HEK293 (cell line): ENCODE data around the gene ANO6.

ENCODE experiments used
- CTCF ChIA-PET: fragments of 350-600 bp; formaldehyde crosslinking; extraction: SDS; loops from one replicate; lab custom pipeline; 2021; ENCODE audit warnings: antibody characterized with exemption; lab: Yijun Ruan, JAX
- POLR2A ChIA-PET: fragments of 300-600 bp; formaldehyde crosslinking; extraction: SDS; loops from one replicate; lab custom pipeline; 2020; ENCODE audit warnings: antibody characterized with exemption, inconsistent platforms; lab: Yijun Ruan, JAX
- H3K27ac ChIP-seq: fragments of 200-500 bp; sonication (Bioruptor generic); 2 replicates; pipeline ENCODE4 v1.5.1; 2014; ENCODE audit warnings: low read depth, low read length, control low read depth, inconsistent platforms; ENCODE audit errors: extremely low read depth
- H3K36me3 ChIP-seq, 2 experiments: fragments of 200-500 bp in 1 of 2; sonication (Bioruptor generic) in 1 of 2; 1 replicate in 1 of 2; 2 replicates in 1 of 2; pipeline ENCODE4 v1.5.1; 2014 to 2017; ENCODE audit warnings: inconsistent platforms in 2 of 2, low read length in 2 of 2; ENCODE audit not compliant: control insufficient read depth in 2 of 2, insufficient read depth in 1 of 2
- H3K4me1 ChIP-seq: fragments of 200-500 bp; sonication (Bioruptor generic); 2 replicates; pipeline ENCODE4 v1.5.1; 2014; ENCODE audit warnings: mild to moderate bottlenecking, low read length, inconsistent platforms; ENCODE audit not compliant: control insufficient read depth, insufficient read depth
- H3K4me3 ChIP-seq: 2 replicates; pipeline ENCODE4 v1.5.1; 2011; ENCODE audit warnings: low read depth, mild to moderate bottlenecking, control low read depth, low read length, moderate library complexity
- H3K9me3 ChIP-seq: fragments of 200-500 bp; sonication (Bioruptor generic); 2 replicates; pipeline ENCODE4 v1.5.1; 2014; ENCODE audit warnings: low read depth, low read length, inconsistent platforms; ENCODE audit not compliant: control insufficient read depth, insufficient read depth
- GLIS1 ChIP-seq: fragments of 450-650 bp; formaldehyde crosslinking; IDR thresholded peaks from 2 replicates; pipeline ENCODE4 v1.5.1; 2016; ENCODE audit warnings: missing biosample characterization, missing genetic modification characterization
- KLF10 ChIP-seq: fragments of 450-650 bp; IDR thresholded peaks from 2 replicates; pipeline ENCODE4 v1.5.1; 2018; ENCODE audit warnings: missing biosample characterization, mild to moderate bottlenecking, missing genetic modification characterization
- PRDM1 ChIP-seq: fragments of 450-650 bp; formaldehyde crosslinking; IDR thresholded peaks from 2 replicates; pipeline ENCODE4; 2016; ENCODE audit warnings: missing biosample characterization, missing genetic modification characterization
- RBAK ChIP-seq: fragments of 450-650 bp; formaldehyde crosslinking; IDR thresholded peaks from 2 replicates; pipeline ENCODE4 v1.5.1; 2016; ENCODE audit warnings: missing biosample characterization, missing genetic modification characterization
- SCRT1 ChIP-seq: fragments of 450-650 bp; formaldehyde crosslinking; IDR thresholded peaks from 2 replicates; pipeline ENCODE4 v1.5.1; 2016; ENCODE audit warnings: missing biosample characterization, missing genetic modification characterization, borderline replicate concordance
- ZBTB48 ChIP-seq: fragments of 450-650 bp; formaldehyde crosslinking; IDR thresholded peaks from 2 replicates; pipeline ENCODE4 v1.5.1; 2016; ENCODE audit warnings: missing biosample characterization, missing genetic modification characterization
- ZNF10 ChIP-seq: fragments of 450-650 bp; formaldehyde crosslinking; IDR thresholded peaks from 2 replicates; pipeline ENCODE4 v1.5.1; 2017; ENCODE audit warnings: missing biosample characterization, missing genetic modification characterization
- ZNF155 ChIP-seq: fragments of 450-650 bp; formaldehyde crosslinking; IDR thresholded peaks from 2 replicates; pipeline ENCODE4 v1.5.1; 2016; ENCODE audit warnings: missing biosample characterization, missing genetic modification characterization
- ZNF214 ChIP-seq: fragments of 450-650 bp; formaldehyde crosslinking; IDR thresholded peaks from 2 replicates; pipeline ENCODE4 v1.5.1; 2017; ENCODE audit warnings: missing biosample characterization, mild to moderate bottlenecking, missing genetic modification characterization, borderline replicate concordance
- ZNF404 ChIP-seq: fragments of 450-650 bp; formaldehyde crosslinking; IDR thresholded peaks from 2 replicates; pipeline ENCODE4 v1.5.1; 2017; ENCODE audit warnings: missing biosample characterization, missing genetic modification characterization
- ZNF776 ChIP-seq: fragments of 450-650 bp; formaldehyde crosslinking; IDR thresholded peaks from 2 replicates; pipeline ENCODE4 v1.5.0; 2017; ENCODE audit warnings: missing biosample characterization, missing genetic modification characterization, borderline replicate concordance
- TF ChIP-seq, protein P1 (sequence below): fragments of 450-650 bp; formaldehyde crosslinking; conservative IDR thresholded peaks from 2 replicates; pipeline ENCODE4 v1.5.1; 2016; ENCODE audit warnings: low read depth, missing biosample characterization, missing genetic modification characterization
- TF ChIP-seq, protein P2 (sequence below): fragments of 450-650 bp; formaldehyde crosslinking; IDR thresholded peaks from 2 replicates; pipeline ENCODE4 v1.5.1; 2016; ENCODE audit warnings: missing biosample characterization, missing genetic modification characterization
- TF ChIP-seq, protein P3 (sequence below): fragments of 450-650 bp; formaldehyde crosslinking; IDR thresholded peaks from 2 replicates; pipeline ENCODE4 v1.5.1; 2016; ENCODE audit warnings: missing biosample characterization, missing genetic modification characterization

Gene ANO6

DNA sequence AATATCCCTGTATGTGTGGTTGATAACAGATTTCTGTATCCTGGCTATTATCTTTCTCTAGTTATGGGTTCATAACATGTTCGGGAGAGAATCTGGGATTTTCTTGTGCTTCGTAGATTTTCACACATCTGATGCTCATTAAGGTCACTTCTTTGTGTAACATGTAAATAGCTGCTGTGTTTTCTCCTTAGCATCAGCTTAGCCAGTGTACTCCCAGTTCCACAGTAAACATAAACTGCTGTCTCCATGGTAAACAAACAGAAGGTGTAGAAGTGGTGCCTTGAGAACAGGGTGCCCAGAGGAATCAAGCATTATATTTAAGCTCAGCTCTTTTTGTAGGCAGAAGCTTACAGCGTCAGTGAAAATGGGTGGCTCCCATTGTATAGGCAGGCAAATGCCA, 88.0 kb downstream of the ANO6 start (continued):
- TF ChIP-seq, protein P1, sequence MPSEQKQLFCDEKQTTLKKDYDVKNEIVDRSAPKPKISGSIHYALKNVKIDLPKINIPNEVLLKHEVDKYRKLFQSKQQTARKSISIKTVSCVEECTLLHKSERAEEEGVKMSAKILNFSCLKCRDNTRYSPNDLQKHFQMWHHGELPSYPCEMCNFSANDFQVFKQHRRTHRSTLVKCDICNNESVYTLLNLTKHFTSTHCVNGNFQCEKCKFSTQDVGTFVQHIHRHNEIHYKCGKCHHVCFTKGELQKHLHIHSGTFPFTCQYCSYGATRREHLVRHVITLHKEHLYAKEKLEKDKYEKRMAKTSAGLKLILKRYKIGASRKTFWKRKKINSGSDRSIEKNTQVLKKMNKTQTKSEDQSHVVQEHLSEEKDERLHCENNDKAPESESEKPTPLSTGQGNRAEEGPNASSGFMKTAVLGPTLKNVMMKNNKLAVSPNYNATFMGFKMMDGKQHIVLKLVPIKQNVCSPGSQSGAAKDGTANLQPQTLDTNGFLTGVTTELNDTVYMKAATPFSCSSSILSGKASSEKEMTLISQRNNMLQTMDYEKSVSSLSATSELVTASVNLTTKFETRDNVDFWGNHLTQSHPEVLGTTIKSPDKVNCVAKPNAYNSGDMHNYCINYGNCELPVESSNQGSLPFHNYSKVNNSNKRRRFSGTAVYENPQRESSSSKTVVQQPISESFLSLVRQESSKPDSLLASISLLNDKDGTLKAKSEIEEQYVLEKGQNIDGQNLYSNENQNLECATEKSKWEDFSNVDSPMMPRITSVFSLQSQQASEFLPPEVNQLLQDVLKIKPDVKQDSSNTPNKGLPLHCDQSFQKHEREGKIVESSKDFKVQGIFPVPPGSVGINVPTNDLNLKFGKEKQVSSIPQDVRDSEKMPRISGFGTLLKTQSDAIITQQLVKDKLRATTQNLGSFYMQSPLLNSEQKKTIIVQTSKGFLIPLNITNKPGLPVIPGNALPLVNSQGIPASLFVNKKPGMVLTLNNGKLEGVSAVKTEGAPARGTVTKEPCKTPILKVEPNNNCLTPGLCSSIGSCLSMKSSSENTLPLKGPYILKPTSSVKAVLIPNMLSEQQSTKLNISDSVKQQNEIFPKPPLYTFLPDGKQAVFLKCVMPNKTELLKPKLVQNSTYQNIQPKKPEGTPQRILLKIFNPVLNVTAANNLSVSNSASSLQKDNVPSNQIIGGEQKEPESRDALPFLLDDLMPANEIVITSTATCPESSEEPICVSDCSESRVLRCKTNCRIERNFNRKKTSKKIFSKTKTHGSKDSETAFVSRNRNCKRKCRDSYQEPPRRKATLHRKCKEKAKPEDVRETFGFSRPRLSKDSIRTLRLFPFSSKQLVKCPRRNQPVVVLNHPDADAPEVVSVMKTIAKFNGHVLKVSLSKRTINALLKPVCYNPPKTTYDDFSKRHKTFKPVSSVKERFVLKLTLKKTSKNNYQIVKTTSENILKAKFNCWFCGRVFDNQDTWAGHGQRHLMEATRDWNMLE (tag by site-specific recombination), result no peak
- TF ChIP-seq, protein P2, sequence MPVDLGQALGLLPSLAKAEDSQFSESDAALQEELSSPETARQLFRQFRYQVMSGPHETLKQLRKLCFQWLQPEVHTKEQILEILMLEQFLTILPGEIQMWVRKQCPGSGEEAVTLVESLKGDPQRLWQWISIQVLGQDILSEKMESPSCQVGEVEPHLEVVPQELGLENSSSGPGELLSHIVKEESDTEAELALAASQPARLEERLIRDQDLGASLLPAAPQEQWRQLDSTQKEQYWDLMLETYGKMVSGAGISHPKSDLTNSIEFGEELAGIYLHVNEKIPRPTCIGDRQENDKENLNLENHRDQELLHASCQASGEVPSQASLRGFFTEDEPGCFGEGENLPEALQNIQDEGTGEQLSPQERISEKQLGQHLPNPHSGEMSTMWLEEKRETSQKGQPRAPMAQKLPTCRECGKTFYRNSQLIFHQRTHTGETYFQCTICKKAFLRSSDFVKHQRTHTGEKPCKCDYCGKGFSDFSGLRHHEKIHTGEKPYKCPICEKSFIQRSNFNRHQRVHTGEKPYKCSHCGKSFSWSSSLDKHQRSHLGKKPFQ (tag by site-specific recombination), result no peak
- TF ChIP-seq KLF10, result no peak

DNA sequence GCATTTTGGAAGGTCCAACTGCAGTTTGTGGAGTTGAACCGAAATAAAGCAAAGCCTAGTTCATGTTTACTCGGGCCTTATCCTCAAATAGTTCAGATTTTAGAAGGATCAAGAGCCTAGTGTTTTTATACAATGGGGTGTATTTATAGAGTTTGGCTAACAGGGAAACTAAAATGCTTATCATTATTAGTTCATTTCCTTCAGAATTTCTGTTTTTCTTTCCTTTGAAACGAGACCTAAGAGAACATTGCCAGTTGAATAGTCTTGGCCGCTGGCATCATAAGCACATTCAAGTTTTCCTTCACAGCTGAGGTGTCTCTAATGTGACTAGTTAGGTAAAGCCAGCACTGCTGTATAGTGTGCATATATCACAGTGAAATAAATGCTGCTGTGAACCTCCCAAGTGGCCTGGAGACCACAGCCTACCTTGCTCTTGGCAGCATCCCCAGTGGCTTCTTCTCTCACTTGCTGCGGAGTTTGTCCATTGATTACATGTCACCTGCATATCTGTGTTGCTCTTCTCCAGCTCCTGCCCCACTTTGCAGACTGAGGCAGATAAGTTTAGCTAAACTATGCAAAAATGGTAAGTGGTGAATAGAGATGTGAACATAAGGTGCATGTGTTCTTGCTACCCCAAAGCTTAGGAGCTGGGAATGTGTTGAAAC, 88.8 kb downstream of the ANO6 start:
- Histone ChIP-seq H3K9me3 (no peaks in the 10 kb centered on the region), H3K27ac (no peak overlapping the region), H3K4me3 (no peak overlapping the region), H3K4me1 (no peaks in the 10 kb centered on the region), H3K36me3 (peaks cover 0 to 3% of the 10 kb centered on the region in 2 experiments; a peak in 1 of 3 replicates)
- ChIA-PET POLR2A (no interaction called here), CTCF (no interaction called here)
- TF ChIP-seq ZNF10, result no peak
- no peak for TF ChIP-seq ZNF776
- no peak for TF ChIP-seq PRDM1 (tag by site-specific recombination)
- no peak for TF ChIP-seq ZNF214 (tag by site-specific recombination)
- no peak for TF ChIP-seq ZNF155 (tag by site-specific recombination)
- no peak for TF ChIP-seq GLIS1
- no peak for TF ChIP-seq ZNF404 (tag by site-specific recombination)
- TF ChIP-seq, protein P3, sequence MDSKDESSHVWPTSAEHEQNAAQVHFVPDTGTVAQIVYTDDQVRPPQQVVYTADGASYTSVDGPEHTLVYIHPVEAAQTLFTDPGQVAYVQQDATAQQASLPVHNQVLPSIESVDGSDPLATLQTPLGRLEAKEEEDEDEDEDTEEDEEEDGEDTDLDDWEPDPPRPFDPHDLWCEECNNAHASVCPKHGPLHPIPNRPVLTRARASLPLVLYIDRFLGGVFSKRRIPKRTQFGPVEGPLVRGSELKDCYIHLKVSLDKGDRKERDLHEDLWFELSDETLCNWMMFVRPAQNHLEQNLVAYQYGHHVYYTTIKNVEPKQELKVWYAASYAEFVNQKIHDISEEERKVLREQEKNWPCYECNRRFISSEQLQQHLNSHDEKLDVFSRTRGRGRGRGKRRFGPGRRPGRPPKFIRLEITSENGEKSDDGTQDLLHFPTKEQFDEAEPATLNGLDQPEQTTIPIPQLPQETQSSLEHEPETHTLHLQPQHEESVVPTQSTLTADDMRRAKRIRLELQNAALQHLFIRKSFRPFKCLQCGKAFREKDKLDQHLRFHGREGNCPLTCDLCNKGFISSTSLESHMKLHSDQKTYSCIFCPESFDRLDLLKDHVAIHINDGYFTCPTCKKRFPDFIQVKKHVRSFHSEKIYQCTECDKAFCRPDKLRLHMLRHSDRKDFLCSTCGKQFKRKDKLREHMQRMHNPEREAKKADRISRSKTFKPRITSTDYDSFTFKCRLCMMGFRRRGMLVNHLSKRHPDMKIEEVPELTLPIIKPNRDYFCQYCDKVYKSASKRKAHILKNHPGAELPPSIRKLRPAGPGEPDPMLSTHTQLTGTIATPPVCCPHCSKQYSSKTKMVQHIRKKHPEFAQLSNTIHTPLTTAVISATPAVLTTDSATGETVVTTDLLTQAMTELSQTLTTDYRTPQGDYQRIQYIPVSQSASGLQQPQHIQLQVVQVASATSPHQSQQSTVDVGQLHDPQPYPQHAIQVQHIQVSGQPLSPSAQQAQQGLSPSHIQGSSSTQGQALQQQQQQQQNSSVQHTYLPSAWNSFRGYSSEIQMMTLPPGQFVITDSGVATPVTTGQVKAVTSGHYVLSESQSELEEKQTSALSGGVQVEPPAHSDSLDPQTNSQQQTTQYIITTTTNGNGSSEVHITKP (tag by site-specific recombination), result no peak
- TF ChIP-seq ZBTB48 (tag by site-specific recombination), result no peak
- TF ChIP-seq RBAK (tag by site-specific recombination), result no peak
- TF ChIP-seq SCRT1 (tag by site-specific recombination), result no peak
